HepG2 (cell line): ENCODE results near the gene SPRR2F. TPM values are rescaled to one million over a fixed set of nuclear protein-coding genes. Genes with fewer than 3 reads are reported as not detected.

Experiments
- ATAC-seq: fragments of 200-7000 bp; cut with Tn5 transposase; 3 replicates; pipeline ENCODE4 v1.9.1; 2020; ENCODE audit warnings: mild to moderate bottlenecking, moderate library complexity
- BruUV-seq: library from RNA; stranded (reverse); fragments of 400-500 nt; replicated peaks from 2 replicates; lab custom pipeline; 2021; lab: Mats Ljungman, UMichigan
- CTCF ChIA-PET: fragments of 300-600 bp; formaldehyde crosslinking; extraction: SDS; loops from one replicate; lab custom pipeline; 2021; ENCODE audit warnings: low total read pairs, inconsistent platforms, low intra/inter-chr PET ratio; lab: Yijun Ruan, JAX
- POLR2A ChIA-PET: fragments of 350-600 bp; sonication (Branson Sonifier 250); formaldehyde crosslinking; loops from one replicate; lab custom pipeline; 2020; ENCODE audit warnings: antibody characterized with exemption, inconsistent platforms; lab: Yijun Ruan, JAX
- DNase-seq: peaks from one replicate; pipeline ENCODE4 v3.0.0-alpha.2; 2015; ENCODE audit warnings: low spot score
- FAIRE-seq: peaks from 3 replicates; lab custom pipeline; 2011; peaks lifted over from hg19 to GRCh38; lab: Jason Lieb, UNC
- H2AFZ ChIP-seq: one replicate; pipeline ENCODE4 v1.6.1; 2011; ENCODE audit warnings: low read length, inconsistent platforms
- H3K27ac ChIP-seq: fragments of 300-600 bp; 3 replicates; pipeline ENCODE4 v1.8.0; 2011; ENCODE audit warnings: mixed run types, mild to moderate bottlenecking, mixed read lengths, low read length, inconsistent platforms; ENCODE audit not compliant: insufficient read depth; ENCODE audit errors: extremely low read length
- H3K27me3 ChIP-seq, 2 experiments: fragments of 200-600 bp in 1 of 2; 2 replicates in 1 of 2; 3 replicates in 1 of 2; pipeline versions ENCODE4 v1.6.0 to v1.8.0; 2011; ENCODE audit warnings: low read length in 2 of 2, mild to moderate bottlenecking in 2 of 2, moderate library complexity in 2 of 2, inconsistent platforms in 1 of 2; ENCODE audit not compliant: insufficient read depth in 2 of 2, control insufficient read depth in 1 of 2
- H3K36me3 ChIP-seq, 2 experiments: fragments of 200-600 bp in 1 of 2; replicated peaks in 1 of 2; 2 replicates in 1 of 2; 3 replicates in 1 of 2; pipeline versions ENCODE4 v1.5.1 to v1.8.0; 2011; ENCODE audit warnings: low read length in 2 of 2, inconsistent platforms in 1 of 2; ENCODE audit not compliant: insufficient read depth in 2 of 2, control insufficient read depth in 1 of 2
- H3K4me1 ChIP-seq: 2 replicates; pipeline ENCODE4 v1.5.1; 2012; ENCODE audit warnings: low read length, inconsistent platforms; ENCODE audit not compliant: insufficient read depth
- H3K4me2 ChIP-seq: 2 replicates; pipeline ENCODE4 v1.6.0; 2011; ENCODE audit warnings: low read depth, low read length, inconsistent platforms
- H3K4me3 ChIP-seq, 3 experiments: fragments of 200-600 bp in 1 of 3; sonication (generic), shearing (Covaris generic) in 1 of 3; replicated peaks in 1 of 3; 2 replicates each; pipeline ENCODE4 v1.5.1; 2011 to 2016; ENCODE audit warnings: low read length in 3 of 3, inconsistent platforms in 2 of 3, low read depth in 2 of 3, mild to moderate bottlenecking in 2 of 3, control low read depth in 1 of 3, mixed read lengths in 1 of 3; ENCODE audit not compliant: insufficient read depth in 1 of 3
- H3K79me2 ChIP-seq: one replicate; pipeline ENCODE4 v1.6.1; 2011; ENCODE audit warnings: low read length, inconsistent platforms; ENCODE audit not compliant: insufficient read depth
- H3K9ac ChIP-seq: 2 replicates; pipeline ENCODE4 v1.6.0; 2011; ENCODE audit warnings: mild to moderate bottlenecking, low read depth, low read length, inconsistent platforms; ENCODE audit not compliant: insufficient read depth
- H3K9me3 ChIP-seq: 2 replicates; pipeline ENCODE4 v1.5.1; 2012; ENCODE audit warnings: mild to moderate bottlenecking, low read length
- H4K20me1 ChIP-seq: 2 replicates; pipeline ENCODE4 v1.6.0; 2011; ENCODE audit warnings: inconsistent platforms, mild to moderate bottlenecking, low read length, moderate library complexity; ENCODE audit not compliant: insufficient read depth
- HOXA7 ChIP-seq: sonication (generic); formaldehyde crosslinking; IDR thresholded peaks from 2 replicates; pipeline ENCODE4 v1.8.1; 2022; ENCODE audit warnings: mild to moderate bottlenecking, missing genetic modification reagents, moderate library complexity
- RFX1 ChIP-seq: fragments of 450-650 bp; IDR thresholded peaks from 2 replicates; pipeline ENCODE4 v1.6.1; 2017
- ZNF557 ChIP-seq: sonication (generic); formaldehyde crosslinking; IDR thresholded peaks from 2 replicates; pipeline ENCODE4 v1.4.0; 2020; ENCODE audit warnings: missing genetic modification reagents
- ZNF724P ChIP-seq: sonication (generic); formaldehyde crosslinking; IDR thresholded peaks from 2 replicates; pipeline ENCODE4 v1.8.0; 2022; ENCODE audit warnings: missing genetic modification reagents, borderline replicate concordance
- WGBS: methylation state at CpG from one replicate; pipeline ENCODE4 v1.1.6; 2017; ENCODE audit warnings: low lambda C conversion rate; 5-methylcytosine and 5-hydroxymethylcytosine counted together
- in situ Hi-C: cut with HindIII; loops from 2 replicates; pipeline ENCODE4 v1.10.0; 2017; ENCODE audit warnings: low pct_unique_long_range_greater_than_20kb; ENCODE audit not compliant: extremely low pct_ligation_motif_present
- intact Hi-C: fragments of 100-400 bp; cut with micrococcal nuclease; formaldehyde crosslinking; loops from one replicate; pipeline ENCODE4 v1.10.0; 2022; ENCODE audit not compliant: unreplicated experiment
- polyA plus RNA-seq, 8 experiments: library from polyadenylated mRNA; depleted of rRNA in 3 of 8; stranded (reverse) in 7 of 8; unstranded in 1 of 8; fragments of >200 nt; fragmentation: Illumina TruSeq in 4 of 8; extraction: Trizol in 4 of 8; gene quantifications; 2 replicates each; pipeline versions ENCODE4 v1.2.1 to v1.2.3, GENCODE V29; 2011 to 2016; ENCODE audit warnings: low read depth in 4 of 8, missing spikeins in 1 of 8, mixed read lengths in 1 of 8; ENCODE audit not compliant: insufficient read depth in 1 of 8
- total RNA-seq, 5 experiments: library from RNA; depleted of rRNA; stranded (reverse); fragments of >200 nt; fragmentation: Illumina TruSeq; extraction: Trizol; gene quantifications; 2 replicates each; pipeline ENCODE4 v1.2.3, GENCODE V29; 2016; ENCODE audit warnings: low read depth in 1 of 5
- TF ChIP-seq, protein P1 (sequence below): IDR thresholded peaks from 2 replicates; pipeline ENCODE4 v1.6.1; 2012; ENCODE audit warnings: low read length, improper control_type of control experiment
- TF ChIP-seq, protein P2 (sequence below): fragments of 450-650 bp; IDR thresholded peaks from 2 replicates; pipeline ENCODE4 v1.6.1; 2017
- TF ChIP-seq, protein P3 (sequence below): sonication (generic); formaldehyde crosslinking; conservative IDR thresholded peaks from 2 replicates; pipeline ENCODE4 v1.8.1; 2023; ENCODE audit warnings: missing genetic modification reagents
- TF ChIP-seq, protein P4 (sequence below): sonication (generic); formaldehyde crosslinking; IDR thresholded peaks from 2 replicates; pipeline ENCODE4 v1.4.0; 2020; ENCODE audit warnings: missing genetic modification reagents

SPRR2F gene
- total and polyA plus RNA-seq, 2 of the 13 experiments (the other 11 are each of a cell fraction or from before 2014, with no cell fraction given), result not detected

DNA sequence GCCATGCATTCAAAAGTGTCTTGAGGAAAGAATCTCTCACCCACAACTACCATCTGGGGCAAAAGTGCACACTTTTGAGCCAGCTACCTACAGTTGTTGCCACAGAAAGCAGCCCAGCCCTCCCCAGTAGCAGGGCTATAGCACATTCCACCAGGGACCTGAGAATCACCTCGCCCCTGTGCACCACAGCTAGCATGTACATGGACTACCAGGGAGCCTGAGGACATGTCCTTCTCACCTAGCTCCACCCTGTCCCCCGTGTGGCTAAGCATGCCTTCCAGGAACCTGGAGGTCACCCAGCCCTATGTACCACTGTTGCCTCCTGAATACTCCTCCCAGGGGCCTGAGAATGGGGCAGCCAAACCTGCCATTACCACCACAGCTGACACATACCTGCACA lies 20.4 kb upstream of the SPRR2F start:
- in situ Hi-C loops, result no loop called here
- no peak overlapping the region for H3K27ac ChIP-seq
- no peak for FAIRE-seq

DNA sequence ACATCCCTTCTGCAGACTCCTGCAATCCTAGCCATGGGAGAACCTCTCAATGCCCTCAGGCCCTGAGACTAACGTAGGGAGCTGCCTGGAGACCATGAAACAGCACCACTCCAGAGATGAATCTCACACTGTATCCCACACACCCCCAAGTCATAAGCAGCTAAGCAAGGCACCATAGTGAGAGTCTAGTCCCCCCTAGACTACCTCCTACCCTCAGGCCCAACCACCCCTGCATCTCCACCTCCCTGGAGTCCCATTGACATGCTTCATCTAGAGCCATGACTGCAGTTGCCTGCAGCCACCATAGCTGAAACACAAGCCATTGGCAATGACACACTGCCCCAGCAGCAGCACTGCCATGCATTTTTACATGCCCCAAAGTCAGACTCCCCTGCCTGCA lies 20.0 kb upstream of the SPRR2F start:
- Histone ChIP-seq H4K20me1 (no peaks in the 10 kb centered on the region), H3K4me1 (no peaks in the 10 kb centered on the region), H3K4me3 (no peak overlapping the region), H2AFZ (no peak overlapping the region), H3K4me2 (no peak overlapping the region), H3K27ac (no peak overlapping the region), H3K27me3 (no peaks in the 10 kb centered on the region), H3K9me3 (no peaks in the 10 kb centered on the region), H3K9ac (no peak overlapping the region), H3K36me3 (no peaks in the 10 kb centered on the region), H3K79me2 (no peaks in the 10 kb centered on the region)
- ChIA-PET POLR2A (no interaction called here), CTCF (no interaction called here)
- intact Hi-C loops (no loop called here), in situ Hi-C loops (no loop called here)
- FAIRE-seq (no peak), DNase-seq (no peak), ATAC-seq (no peak)
- BruUV-seq, result no TSS peak
- WGBS, result no CpG with 5 or more reads among the region's 1 CpG
- TF ChIP-seq HOXA7 (CRISPR knock-in tag) (no peak), ZNF557 (CRISPR knock-in tag) (no peak), ZNF724P (CRISPR knock-in tag) (no peak), RFX1 (no peak)
- TF ChIP-seq, protein P1, sequence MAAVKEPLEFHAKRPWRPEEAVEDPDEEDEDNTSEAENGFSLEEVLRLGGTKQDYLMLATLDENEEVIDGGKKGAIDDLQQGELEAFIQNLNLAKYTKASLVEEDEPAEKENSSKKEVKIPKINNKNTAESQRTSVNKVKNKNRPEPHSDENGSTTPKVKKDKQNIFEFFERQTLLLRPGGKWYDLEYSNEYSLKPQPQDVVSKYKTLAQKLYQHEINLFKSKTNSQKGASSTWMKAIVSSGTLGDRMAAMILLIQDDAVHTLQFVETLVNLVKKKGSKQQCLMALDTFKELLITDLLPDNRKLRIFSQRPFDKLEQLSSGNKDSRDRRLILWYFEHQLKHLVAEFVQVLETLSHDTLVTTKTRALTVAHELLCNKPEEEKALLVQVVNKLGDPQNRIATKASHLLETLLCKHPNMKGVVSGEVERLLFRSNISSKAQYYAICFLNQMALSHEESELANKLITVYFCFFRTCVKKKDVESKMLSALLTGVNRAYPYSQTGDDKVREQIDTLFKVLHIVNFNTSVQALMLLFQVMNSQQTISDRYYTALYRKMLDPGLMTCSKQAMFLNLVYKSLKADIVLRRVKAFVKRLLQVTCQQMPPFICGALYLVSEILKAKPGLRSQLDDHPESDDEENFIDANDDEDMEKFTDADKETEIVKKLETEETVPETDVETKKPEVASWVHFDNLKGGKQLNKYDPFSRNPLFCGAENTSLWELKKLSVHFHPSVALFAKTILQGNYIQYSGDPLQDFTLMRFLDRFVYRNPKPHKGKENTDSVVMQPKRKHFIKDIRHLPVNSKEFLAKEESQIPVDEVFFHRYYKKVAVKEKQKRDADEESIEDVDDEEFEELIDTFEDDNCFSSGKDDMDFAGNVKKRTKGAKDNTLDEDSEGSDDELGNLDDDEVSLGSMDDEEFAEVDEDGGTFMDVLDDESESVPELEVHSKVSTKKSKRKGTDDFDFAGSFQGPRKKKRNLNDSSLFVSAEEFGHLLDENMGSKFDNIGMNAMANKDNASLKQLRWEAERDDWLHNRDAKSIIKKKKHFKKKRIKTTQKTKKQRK, result no peak
- TF ChIP-seq, protein P2, sequence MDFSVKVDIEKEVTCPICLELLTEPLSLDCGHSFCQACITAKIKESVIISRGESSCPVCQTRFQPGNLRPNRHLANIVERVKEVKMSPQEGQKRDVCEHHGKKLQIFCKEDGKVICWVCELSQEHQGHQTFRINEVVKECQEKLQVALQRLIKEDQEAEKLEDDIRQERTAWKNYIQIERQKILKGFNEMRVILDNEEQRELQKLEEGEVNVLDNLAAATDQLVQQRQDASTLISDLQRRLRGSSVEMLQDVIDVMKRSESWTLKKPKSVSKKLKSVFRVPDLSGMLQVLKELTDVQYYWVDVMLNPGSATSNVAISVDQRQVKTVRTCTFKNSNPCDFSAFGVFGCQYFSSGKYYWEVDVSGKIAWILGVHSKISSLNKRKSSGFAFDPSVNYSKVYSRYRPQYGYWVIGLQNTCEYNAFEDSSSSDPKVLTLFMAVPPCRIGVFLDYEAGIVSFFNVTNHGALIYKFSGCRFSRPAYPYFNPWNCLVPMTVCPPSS, result no peak
- TF ChIP-seq, protein P3, sequence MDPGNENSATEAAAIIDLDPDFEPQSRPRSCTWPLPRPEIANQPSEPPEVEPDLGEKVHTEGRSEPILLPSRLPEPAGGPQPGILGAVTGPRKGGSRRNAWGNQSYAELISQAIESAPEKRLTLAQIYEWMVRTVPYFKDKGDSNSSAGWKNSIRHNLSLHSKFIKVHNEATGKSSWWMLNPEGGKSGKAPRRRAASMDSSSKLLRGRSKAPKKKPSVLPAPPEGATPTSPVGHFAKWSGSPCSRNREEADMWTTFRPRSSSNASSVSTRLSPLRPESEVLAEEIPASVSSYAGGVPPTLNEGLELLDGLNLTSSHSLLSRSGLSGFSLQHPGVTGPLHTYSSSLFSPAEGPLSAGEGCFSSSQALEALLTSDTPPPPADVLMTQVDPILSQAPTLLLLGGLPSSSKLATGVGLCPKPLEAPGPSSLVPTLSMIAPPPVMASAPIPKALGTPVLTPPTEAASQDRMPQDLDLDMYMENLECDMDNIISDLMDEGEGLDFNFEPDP (CRISPR knock-in tag), result no peak

More for the DNA sequence above, 20.4 kb upstream of the SPRR2F start:
- no peaks in the 10 kb centered on the region for H3K79me2 ChIP-seq
- intact Hi-C loops, result no loop called here
- no peak overlapping the region for H3K4me2 ChIP-seq
- ChIA-PET POLR2A (no interaction called here), CTCF (no interaction called here)
- H3K9me3 ChIP-seq, result no peaks in the 10 kb centered on the region
- ATAC-seq (no peak), DNase-seq (no peak)
- WGBS, result no CpG with 5 or more reads among the region's 2 CpGs
- TF ChIP-seq, protein P4, sequence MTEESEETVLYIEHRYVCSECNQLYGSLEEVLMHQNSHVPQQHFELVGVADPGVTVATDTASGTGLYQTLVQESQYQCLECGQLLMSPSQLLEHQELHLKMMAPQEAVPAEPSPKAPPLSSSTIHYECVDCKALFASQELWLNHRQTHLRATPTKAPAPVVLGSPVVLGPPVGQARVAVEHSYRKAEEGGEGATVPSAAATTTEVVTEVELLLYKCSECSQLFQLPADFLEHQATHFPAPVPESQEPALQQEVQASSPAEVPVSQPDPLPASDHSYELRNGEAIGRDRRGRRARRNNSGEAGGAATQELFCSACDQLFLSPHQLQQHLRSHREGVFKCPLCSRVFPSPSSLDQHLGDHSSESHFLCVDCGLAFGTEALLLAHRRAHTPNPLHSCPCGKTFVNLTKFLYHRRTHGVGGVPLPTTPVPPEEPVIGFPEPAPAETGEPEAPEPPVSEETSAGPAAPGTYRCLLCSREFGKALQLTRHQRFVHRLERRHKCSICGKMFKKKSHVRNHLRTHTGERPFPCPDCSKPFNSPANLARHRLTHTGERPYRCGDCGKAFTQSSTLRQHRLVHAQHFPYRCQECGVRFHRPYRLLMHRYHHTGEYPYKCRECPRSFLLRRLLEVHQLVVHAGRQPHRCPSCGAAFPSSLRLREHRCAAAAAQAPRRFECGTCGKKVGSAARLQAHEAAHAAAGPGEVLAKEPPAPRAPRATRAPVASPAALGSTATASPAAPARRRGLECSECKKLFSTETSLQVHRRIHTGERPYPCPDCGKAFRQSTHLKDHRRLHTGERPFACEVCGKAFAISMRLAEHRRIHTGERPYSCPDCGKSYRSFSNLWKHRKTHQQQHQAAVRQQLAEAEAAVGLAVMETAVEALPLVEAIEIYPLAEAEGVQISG (CRISPR knock-in tag), result no peak
- no peak overlapping the region for H3K9ac ChIP-seq
- no peaks in the 10 kb centered on the region for H3K4me1 ChIP-seq
- BruUV-seq, result no TSS peak
- no peaks in the 10 kb centered on the region for H4K20me1 ChIP-seq
- no peaks in the 10 kb centered on the region for H3K27me3 ChIP-seq
- no peaks in the 10 kb centered on the region for H3K36me3 ChIP-seq
- no peak overlapping the region for H2AFZ ChIP-seq
- no peak overlapping the region for H3K4me3 ChIP-seq
